PFSK-1 (cell line): ENCODE data around the gene COQ8B.

Experiments used
- POLR2AphosphoS5 ChIP-seq: IDR thresholded peaks from 2 replicates; pipeline ENCODE4 v1.6.1; 2012; ENCODE audit warnings: low read depth, mild to moderate bottlenecking, control low read depth, low read length, moderate library complexity
- SIN3A ChIP-seq: IDR thresholded peaks from 2 replicates; pipeline ENCODE4 v1.6.1; 2012; ENCODE audit warnings: mild to moderate bottlenecking, low read length, moderate library complexity, borderline replicate concordance; ENCODE audit not compliant: insufficient read depth
- TAF1 ChIP-seq: IDR thresholded peaks from 2 replicates; pipeline ENCODE4 v1.6.1; 2012; ENCODE audit warnings: low read length, control low read depth, borderline replicate concordance; ENCODE audit not compliant: insufficient read depth
- TF ChIP-seq, protein P1 (sequence below), 2 experiments: IDR thresholded peaks; 2 replicates each; pipeline versions ENCODE4 v1.6.1 to v1.8.0; 2011 to 2012; ENCODE audit warnings: low read depth in 2 of 2, low read length in 2 of 2, control low read depth in 1 of 2, inconsistent platforms in 1 of 2, mild to moderate bottlenecking in 1 of 2, moderate library complexity in 1 of 2; ENCODE audit not compliant: insufficient read depth in 1 of 2

DNA sequence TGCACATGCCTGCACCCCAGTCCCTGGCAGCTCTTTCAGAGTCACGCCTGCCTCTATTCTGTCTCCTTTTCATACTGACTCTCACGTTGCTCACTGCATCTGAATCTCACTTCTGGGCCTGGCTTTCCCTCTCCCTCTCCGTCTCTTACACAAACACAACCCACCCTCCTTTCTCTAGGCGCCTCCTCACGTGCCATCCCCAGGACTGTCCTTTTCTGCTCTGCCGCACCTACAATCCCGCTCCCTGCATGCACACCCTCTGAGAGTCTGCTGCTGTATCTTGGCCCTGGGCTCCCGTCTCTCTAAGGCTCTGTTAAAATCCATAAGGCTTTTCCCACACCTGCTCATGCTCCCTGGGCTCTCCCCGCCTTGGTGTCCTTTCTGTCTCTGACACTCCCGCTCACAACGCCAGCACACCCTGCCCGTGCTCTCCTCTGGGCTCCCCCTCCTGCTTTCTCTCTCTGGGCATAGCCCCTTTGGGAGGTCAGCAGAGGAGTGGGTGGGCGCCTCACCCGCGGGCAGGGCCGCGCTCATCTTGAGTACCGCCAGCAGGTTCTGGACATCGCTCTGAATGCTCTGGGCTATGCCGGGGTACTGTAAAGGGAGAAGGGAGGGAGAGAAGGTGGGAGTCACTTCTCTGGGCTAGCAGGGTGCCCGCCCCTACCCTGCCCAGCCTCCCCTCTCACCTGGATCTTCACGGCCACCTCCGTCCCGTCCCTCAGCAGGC, 13.5 kb downstream of the COQ8B start:
- TF ChIP-seq POLR2AphosphoS5, result no peak
- TF ChIP-seq, protein P1, sequence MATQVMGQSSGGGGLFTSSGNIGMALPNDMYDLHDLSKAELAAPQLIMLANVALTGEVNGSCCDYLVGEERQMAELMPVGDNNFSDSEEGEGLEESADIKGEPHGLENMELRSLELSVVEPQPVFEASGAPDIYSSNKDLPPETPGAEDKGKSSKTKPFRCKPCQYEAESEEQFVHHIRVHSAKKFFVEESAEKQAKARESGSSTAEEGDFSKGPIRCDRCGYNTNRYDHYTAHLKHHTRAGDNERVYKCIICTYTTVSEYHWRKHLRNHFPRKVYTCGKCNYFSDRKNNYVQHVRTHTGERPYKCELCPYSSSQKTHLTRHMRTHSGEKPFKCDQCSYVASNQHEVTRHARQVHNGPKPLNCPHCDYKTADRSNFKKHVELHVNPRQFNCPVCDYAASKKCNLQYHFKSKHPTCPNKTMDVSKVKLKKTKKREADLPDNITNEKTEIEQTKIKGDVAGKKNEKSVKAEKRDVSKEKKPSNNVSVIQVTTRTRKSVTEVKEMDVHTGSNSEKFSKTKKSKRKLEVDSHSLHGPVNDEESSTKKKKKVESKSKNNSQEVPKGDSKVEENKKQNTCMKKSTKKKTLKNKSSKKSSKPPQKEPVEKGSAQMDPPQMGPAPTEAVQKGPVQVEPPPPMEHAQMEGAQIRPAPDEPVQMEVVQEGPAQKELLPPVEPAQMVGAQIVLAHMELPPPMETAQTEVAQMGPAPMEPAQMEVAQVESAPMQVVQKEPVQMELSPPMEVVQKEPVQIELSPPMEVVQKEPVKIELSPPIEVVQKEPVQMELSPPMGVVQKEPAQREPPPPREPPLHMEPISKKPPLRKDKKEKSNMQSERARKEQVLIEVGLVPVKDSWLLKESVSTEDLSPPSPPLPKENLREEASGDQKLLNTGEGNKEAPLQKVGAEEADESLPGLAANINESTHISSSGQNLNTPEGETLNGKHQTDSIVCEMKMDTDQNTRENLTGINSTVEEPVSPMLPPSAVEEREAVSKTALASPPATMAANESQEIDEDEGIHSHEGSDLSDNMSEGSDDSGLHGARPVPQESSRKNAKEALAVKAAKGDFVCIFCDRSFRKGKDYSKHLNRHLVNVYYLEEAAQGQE (IDR thresholded peaks at IDR 0.05; ENCODE audit: insufficient read depth in 1 of 2, low read depth in 2 of 2, low read length in 2 of 2), result no peak
- no peak for TF ChIP-seq TAF1
- TF ChIP-seq SIN3A, result no peak
